Amniotic stem cell (primary cell): ENCODE measurements around the gene GALNT2.

Experiments
- DNase-seq: peaks from one replicate; lab custom pipeline; 2025; lab: John Stamatoyannopoulos, UW

The GALNT2 gene

GRCh38 chr1:230112782-230113181, 45.7 kb downstream of the GALNT2 start:
- DNase-seq: no peak

GRCh38 chr1:230113235-230113592, 46.2 kb downstream of the GALNT2 start:
- no peak for DNase-seq

GRCh38 chr1:230113593-230114236, 46.7 kb downstream of the GALNT2 start:
- peak; percentile 79 for DNase-seq

- no peak for DNase-seq
Measured at GRCh38 chr1:230114237-230114651, 47.2 kb downstream of the GALNT2 start.

- DNase-seq: no peak
Measured at GRCh38 chr1:230117694-230118093, 50.7 kb downstream of the GALNT2 start.

GRCh38 chr1:230119340-230119739, 52.3 kb downstream of the GALNT2 start:
- no peak for DNase-seq

- DNase-seq: no peak
Measured at GRCh38 chr1:230120289-230120920, 53.4 kb downstream of the GALNT2 start.

- DNase-seq: no peak
Measured at GRCh38 chr1:230120921-230121381, 53.9 kb downstream of the GALNT2 start.

- DNase-seq: no peak
Measured at GRCh38 chr1:230121950-230122349, 54.9 kb downstream of the GALNT2 start.

GRCh38 chr1:230122366-230123279, 55.6 kb downstream of the GALNT2 start:
- no peak for DNase-seq

GRCh38 chr1:230123280-230124185, 56.5 kb downstream of the GALNT2 start:
- no peak for DNase-seq

- DNase-seq: no peak
Measured at GRCh38 chr1:230124186-230125128, 57.4 kb downstream of the GALNT2 start.

GRCh38 chr1:230125141-230125540, 58.1 kb downstream of the GALNT2 start:
- DNase-seq: no peak

GRCh38 chr1:230125640-230126528, 58.8 kb downstream of the GALNT2 start:
- DNase-seq: no peak

GRCh38 chr1:230126529-230127104, 59.6 kb downstream of the GALNT2 start:
- no peak for DNase-seq

- no peak for DNase-seq
Measured at GRCh38 chr1:230127105-230128054, 60.3 kb downstream of the GALNT2 start.

GRCh38 chr1:230128569-230129285, 61.7 kb downstream of the GALNT2 start:
- DNase-seq: no peak
